ENCODE results near the gene B3GNT3. TPM values are rescaled to one million over a fixed set of nuclear protein-coding genes. Genes with fewer than 3 reads are reported as not detected.

Gene B3GNT3
- total and polyA plus RNA-seq, 2 of the 13 experiments (the other 11 are each of a cell fraction or from before 2014, with no cell fraction given) = 0.86 to 4.0 TPM

DNA sequence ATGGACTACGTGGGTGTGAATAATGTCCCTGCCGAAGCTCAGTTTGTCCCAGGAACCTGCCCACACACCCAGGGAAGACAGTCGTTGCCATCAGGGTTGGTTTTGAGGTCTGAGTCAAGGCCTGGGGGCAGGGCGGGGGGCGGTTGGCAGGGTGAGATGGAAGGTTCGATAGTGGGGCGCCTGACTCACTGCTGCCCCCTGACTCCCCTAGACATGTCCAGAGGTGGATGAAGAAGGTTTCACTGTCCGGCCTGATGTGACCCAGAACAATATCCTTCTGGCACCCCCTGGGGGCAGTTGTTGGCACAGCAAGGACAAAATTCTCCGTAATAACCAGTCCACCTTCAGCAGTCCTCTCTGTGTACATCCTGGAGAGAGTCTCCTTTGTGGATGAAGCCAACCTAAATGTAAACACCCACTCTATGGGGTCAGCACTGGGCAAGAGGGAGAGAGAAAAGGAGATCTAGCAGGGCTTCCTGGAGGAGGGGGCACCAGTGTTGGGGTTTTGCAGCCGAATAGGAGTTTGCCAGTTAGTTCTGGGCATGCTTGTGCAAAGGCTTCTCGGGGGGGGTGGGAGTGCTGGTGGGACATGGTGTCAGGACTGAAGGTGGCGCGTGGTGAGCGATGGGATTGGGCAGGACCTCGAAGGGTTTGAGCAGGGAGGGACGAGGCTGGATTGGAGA lies 19.6 kb upstream of the B3GNT3 start (continued):
- TF ChIP-seq ZNF678 (CRISPR knock-in tag; IDR thresholded peaks at IDR 0.05) (no peak), ZSCAN21 (CRISPR knock-in tag; IDR thresholded peaks at IDR 0.05; ENCODE audit: borderline replicate concordance) (no peak), RAD21 (CRISPR knock-in tag; IDR thresholded peaks at IDR 0.05) (peak; percentile 72), ZNF687 (CRISPR knock-in tag; IDR thresholded peaks at IDR 0.05) (0 out of 2 replicates have a peak, but pooled peaks have one; percentile 10), PAF1 (CRISPR knock-in tag; IDR thresholded peaks at IDR 0.05) (no peak), CTCF (CRISPR knock-in tag; IDR thresholded peaks at IDR 0.05) (peak; percentile 87), SMC3 (IDR thresholded peaks at IDR 0.05; ENCODE audit: low read length) (peak; percentile 78), ZNF550 (CRISPR knock-in tag; IDR thresholded peaks at IDR 0.05; ENCODE audit: borderline replicate concordance) (no peak), MIXL1 (CRISPR knock-in tag; IDR thresholded peaks at IDR 0.05) (no peak), STAG1 (CRISPR knock-in tag; IDR thresholded peaks at IDR 0.05) (peak; percentile 83), ZNF205 (CRISPR knock-in tag; IDR thresholded peaks at IDR 0.05) (no peak)
- TF ChIP-seq, protein P1, sequence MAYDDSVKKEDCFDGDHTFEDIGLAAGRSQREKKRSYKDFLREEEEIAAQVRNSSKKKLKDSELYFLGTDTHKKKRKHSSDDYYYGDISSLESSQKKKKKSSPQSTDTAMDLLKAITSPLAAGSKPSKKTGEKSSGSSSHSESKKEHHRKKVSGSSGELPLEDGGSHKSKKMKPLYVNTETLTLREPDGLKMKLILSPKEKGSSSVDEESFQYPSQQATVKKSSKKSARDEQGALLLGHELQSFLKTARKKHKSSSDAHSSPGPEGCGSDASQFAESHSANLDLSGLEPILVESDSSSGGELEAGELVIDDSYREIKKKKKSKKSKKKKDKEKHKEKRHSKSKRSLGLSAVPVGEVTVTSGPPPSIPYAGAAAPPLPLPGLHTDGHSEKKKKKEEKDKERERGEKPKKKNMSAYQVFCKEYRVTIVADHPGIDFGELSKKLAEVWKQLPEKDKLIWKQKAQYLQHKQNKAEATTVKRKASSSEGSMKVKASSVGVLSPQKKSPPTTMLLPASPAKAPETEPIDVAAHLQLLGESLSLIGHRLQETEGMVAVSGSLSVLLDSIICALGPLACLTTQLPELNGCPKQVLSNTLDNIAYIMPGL (CRISPR knock-in tag; IDR thresholded peaks at IDR 0.05; ENCODE audit: borderline replicate concordance in 1 of 2, low read depth in 1 of 2) = peak; percentile 19 to 39; a peak in 2 of 4 replicates
- TF ChIP-seq, protein P2, sequence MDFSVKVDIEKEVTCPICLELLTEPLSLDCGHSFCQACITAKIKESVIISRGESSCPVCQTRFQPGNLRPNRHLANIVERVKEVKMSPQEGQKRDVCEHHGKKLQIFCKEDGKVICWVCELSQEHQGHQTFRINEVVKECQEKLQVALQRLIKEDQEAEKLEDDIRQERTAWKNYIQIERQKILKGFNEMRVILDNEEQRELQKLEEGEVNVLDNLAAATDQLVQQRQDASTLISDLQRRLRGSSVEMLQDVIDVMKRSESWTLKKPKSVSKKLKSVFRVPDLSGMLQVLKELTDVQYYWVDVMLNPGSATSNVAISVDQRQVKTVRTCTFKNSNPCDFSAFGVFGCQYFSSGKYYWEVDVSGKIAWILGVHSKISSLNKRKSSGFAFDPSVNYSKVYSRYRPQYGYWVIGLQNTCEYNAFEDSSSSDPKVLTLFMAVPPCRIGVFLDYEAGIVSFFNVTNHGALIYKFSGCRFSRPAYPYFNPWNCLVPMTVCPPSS (IDR thresholded peaks at IDR 0.05) = no peak
- TF ChIP-seq, protein P3, sequence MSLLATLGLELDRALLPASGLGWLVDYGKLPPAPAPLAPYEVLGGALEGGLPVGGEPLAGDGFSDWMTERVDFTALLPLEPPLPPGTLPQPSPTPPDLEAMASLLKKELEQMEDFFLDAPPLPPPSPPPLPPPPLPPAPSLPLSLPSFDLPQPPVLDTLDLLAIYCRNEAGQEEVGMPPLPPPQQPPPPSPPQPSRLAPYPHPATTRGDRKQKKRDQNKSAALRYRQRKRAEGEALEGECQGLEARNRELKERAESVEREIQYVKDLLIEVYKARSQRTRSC (CRISPR knock-in tag; IDR thresholded peaks at IDR 0.05; ENCODE audit: low read depth) = no peak

Measured in HepG2 (cell line).